Measurements from ENCODE around the gene RYR3. TPM values are rescaled to one million over a fixed set of nuclear protein-coding genes. Genes with fewer than 3 reads are reported as not detected.

RYR3 gene
- total RNA-seq (2021; fragmentation: NEBNext Ultra II Directional; extraction: Animal tissue kit (Norgen Biotek cat#: 25700)): not detected
- long read RNA-seq: 0 reads

DNA sequence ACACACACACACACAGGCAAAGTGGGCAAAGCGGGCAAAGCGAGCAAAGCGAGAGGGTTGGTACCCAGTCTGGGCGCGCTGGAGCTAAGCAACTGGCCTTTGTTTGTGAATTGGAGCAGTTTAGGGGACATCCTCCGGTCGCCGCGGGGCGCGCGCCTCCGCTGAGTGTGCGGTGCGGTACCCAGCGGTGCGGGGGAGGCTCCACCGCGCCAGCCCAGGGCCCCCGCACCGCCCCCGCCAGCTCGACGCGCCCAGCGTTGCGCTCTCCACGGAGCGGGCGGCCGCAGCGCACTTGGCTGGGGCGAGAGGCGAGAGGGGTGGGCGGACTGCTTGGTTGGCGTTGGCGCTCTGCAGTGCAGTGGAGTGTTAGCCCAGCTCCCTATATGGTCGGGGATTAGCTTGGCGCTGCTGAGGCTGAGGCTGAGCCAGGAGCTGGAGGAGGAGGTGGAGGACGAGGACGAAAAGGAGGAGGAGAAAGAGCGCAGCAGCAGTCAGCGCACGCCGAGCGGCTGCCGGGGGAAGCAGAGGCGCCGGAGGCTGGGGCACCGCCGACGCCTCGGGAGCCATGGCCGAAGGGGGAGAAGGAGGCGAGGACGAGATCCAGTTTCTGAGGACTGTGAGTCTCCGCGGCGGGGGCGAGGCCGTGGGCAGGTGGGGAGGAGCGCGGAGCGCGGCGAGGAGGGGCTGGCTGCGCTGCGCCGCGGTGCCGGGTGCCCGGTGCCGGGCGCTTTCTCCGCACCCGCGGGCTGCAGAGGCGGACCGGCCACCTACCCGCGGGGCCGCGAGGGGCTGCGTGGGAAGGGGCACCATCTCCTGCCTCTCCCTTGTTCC, at the start of gene RYR3:
Gene RYR3, plus strand, starts transcription at position 487 of the 831 bp plus-strand sequence. Its CDS starts 79 bp downstream, at position 566.
- peaks cover 35% of the 10 kb centered on the region for H3K27me3 Mint-ChIP-seq (ENCODE audit: insufficient read depth)
- no peak within 1 kb of the TSS for H3K4me3 Mint-ChIP-seq
- H3K27ac Mint-ChIP-seq: no peak within 1 kb of the TSS
- no peaks in the 10 kb centered on the region for H3K9me3 Mint-ChIP-seq
- H3K4me1 Mint-ChIP-seq (ENCODE audit: low read depth): peaks cover 4% of the 10 kb centered on the region; the same call in 1 of the 2 replicates
- TF ChIP-seq CTCF (IDR thresholded peaks at IDR 0.05): no peak
- H3K36me3 Mint-ChIP-seq (ENCODE audit: low read depth): no peaks in the 10 kb centered on the region
- DNase-seq: no peak

GRCh38 chr15:33262306-33262705, 48.5 kb upstream of the RYR3 start:
- DNase-seq: no peak
- no peak overlapping the region for H3K27ac Mint-ChIP-seq
- no peaks in the 10 kb centered on the region for H3K36me3 Mint-ChIP-seq (ENCODE audit: low read depth)
- H3K27me3 Mint-ChIP-seq (ENCODE audit: insufficient read depth): peaks cover 22% of the 10 kb centered on the region
- no peaks in the 10 kb centered on the region for H3K9me3 Mint-ChIP-seq
- no peaks in the 10 kb centered on the region for H3K4me1 Mint-ChIP-seq (ENCODE audit: low read depth)
- no peak overlapping the region for H3K4me3 Mint-ChIP-seq
- TF ChIP-seq CTCF (IDR thresholded peaks at IDR 0.05): no peak

DNA sequence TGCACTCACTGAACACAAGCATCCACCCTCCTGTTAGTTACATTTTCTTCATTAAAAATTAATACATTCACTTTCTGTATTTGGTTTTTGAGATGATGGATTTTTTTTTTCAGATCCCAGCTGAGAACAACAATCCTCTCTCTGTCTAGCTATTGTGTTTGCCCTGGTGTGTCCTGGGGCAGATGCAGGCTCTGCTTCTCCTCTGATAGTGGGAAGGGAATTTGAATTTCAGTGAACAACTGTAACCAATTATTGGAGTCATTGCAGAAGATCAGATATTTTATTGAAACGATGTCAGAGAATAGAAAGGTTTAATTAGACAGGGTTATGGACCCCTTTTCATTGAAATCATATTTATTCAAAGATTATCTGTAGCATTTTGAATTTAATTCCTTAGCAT, 33.1 kb upstream of the RYR3 start:
- Mint-ChIP-seq H3K27me3 (ENCODE audit: insufficient read depth) (peaks cover 5% of the 10 kb centered on the region), H3K4me1 (ENCODE audit: low read depth) (peaks cover 32% of the 10 kb centered on the region)
- no peak for TF ChIP-seq CTCF (IDR thresholded peaks at IDR 0.05)

GRCh38 chr15:33278816-33279612, 31.8 kb upstream of the RYR3 start:
- peak overlapping the region; percentile 84 for H3K4me3 Mint-ChIP-seq
- peaks cover 3% of the 10 kb centered on the region for H3K9me3 Mint-ChIP-seq
- TF ChIP-seq CTCF (IDR thresholded peaks at IDR 0.05): peak; percentile 56
- H3K27me3 Mint-ChIP-seq (ENCODE audit: insufficient read depth): peaks cover 2% of the 10 kb centered on the region
- H3K27ac Mint-ChIP-seq: peak overlapping the region; percentile 98
- peak; percentile 86 for DNase-seq
- H3K4me1 Mint-ChIP-seq (ENCODE audit: low read depth): peaks cover 32% of the 10 kb centered on the region
- H3K36me3 Mint-ChIP-seq (ENCODE audit: low read depth): peaks cover 5% of the 10 kb centered on the region; the same call in 1 of the 2 replicates

More for the DNA sequence above, 33.1 kb upstream of the RYR3 start:
- peaks cover 5% of the 10 kb centered on the region; the same call in 1 of the 2 replicates for H3K36me3 Mint-ChIP-seq (ENCODE audit: low read depth)
- DNase-seq: no peak
- H3K4me3 Mint-ChIP-seq: no peak overlapping the region
- peaks cover 4% of the 10 kb centered on the region for H3K9me3 Mint-ChIP-seq
- H3K27ac Mint-ChIP-seq: no peak overlapping the region

GRCh38 chr15:33279613-33280205, 31.1 kb upstream of the RYR3 start:
- Mint-ChIP-seq H3K4me3 (peak overlapping the region; percentile 84), H3K27ac (peak overlapping the region; percentile 98), H3K36me3 (ENCODE audit: low read depth) (peaks cover 5% of the 10 kb centered on the region; the same call in 1 of the 2 replicates), H3K4me1 (ENCODE audit: low read depth) (peaks cover 32% of the 10 kb centered on the region), H3K9me3 (no peaks in the 10 kb centered on the region), H3K27me3 (ENCODE audit: insufficient read depth) (peaks cover 2% of the 10 kb centered on the region; the same call in 1 of the 2 replicates)
- no peak for TF ChIP-seq CTCF (IDR thresholded peaks at IDR 0.05)
- DNase-seq: peak; percentile 80
